Cardiac muscle cell (in vitro differentiated cells and primary cell): ENCODE results near the gene OSGIN1. TPM values are rescaled to one million over a fixed set of nuclear protein-coding genes. Genes with fewer than 3 reads are reported as not detected.

Source experiments
- DNase-seq, 2 donors: peaks; one replicate each; pipeline versions ENCODE4 v3.0.0 to v3.0.0-alpha.2; 2010 to 2017; ENCODE audit warnings: low read depth in 1 of 2, low spot score in 1 of 2
- H3K27ac ChIP-seq: fragments of 200-600 bp; sonication (generic); 2 replicates; pipeline ENCODE4 v1.5.1; 2016
- H3K27me3 ChIP-seq: fragments of 200-600 bp; sonication (generic); 2 replicates; pipeline ENCODE4 v1.6.0; 2016; ENCODE audit warnings: control low read depth
- H3K36me3 ChIP-seq: fragments of 200-600 bp; sonication (generic); 2 replicates; pipeline ENCODE4 v1.5.1; 2016; ENCODE audit warnings: control low read depth
- H3K4me1 ChIP-seq: fragments of 200-600 bp; sonication (generic); 2 replicates; pipeline ENCODE4 v1.8.1; 2017; ENCODE audit warnings: low read depth, mild to moderate bottlenecking, mixed run types
- H3K4me3 ChIP-seq: fragments of 200-600 bp; sonication (generic); 2 replicates; pipeline ENCODE4 v1.5.1; 2016; ENCODE audit warnings: mild to moderate bottlenecking
- H3K9me3 ChIP-seq: fragments of 200-600 bp; sonication (generic); 2 replicates; pipeline ENCODE4 v1.5.1; 2017; ENCODE audit warnings: low read depth, mild to moderate bottlenecking, control low read depth
- polyA plus RNA-seq: library from polyadenylated mRNA; unstranded; fragments of >200 nt; fragmentation: Nextera tagmentation; extraction: Ambion mirVana; gene quantifications from 2 replicates; pipeline ENCODE4 v1.2.1, GENCODE V29; 2016
- total RNA-seq: library from RNA; depleted of rRNA; stranded (reverse); fragments of >200 nt; gene quantifications from 2 replicates; pipeline ENCODE4 v1.2.3, GENCODE V29; 2016
- TF ChIP-seq, protein P1 (sequence below): IDR thresholded peaks from 2 replicates; pipeline ENCODE4 v1.5.1; 2012; ENCODE audit warnings: low read depth, mild to moderate bottlenecking, low read length

OSGIN1 gene
- total and polyA plus RNA-seq, 2 experiments from 2014 or later = 0.76 to 3.4 TPM

DNA sequence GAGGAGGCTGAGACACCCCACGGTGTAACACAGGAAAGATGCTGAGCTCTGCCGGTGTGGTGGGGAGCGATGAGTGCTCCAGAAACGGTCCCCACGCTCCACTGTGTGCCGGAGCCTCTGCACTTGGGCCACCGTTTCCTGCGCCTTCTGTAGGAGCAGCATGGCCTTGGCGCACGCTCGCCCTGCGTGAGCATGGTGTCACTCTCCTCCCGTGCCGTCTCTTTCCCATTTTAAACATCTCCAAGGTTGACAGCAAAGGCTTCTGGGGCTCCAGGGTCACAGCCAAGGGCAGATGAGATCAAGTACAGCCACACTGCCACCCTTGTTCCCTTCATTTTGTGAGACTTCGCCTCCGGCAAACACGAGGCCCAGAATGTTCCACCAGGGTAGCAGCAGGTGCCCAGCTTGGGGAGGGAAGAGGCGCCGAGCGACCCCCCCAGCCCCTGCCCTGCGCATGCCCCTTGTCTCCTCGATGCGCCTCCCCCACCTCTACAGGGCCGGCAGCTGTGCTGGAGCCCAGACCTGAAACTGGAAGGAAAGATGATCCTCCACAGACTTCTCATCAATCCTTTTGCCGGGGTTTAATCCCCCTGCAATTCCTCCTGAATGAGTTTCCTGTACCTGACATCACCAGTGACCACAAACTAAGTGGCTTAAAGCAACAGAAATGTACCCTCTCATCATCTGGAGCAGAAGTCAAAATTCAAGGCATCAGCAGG is 19.9 kb upstream of the OSGIN1 start:
- no peaks in the 10 kb centered on the region for H3K9me3 ChIP-seq
- no peak overlapping the region for H3K27ac ChIP-seq
- H3K36me3 ChIP-seq = no peaks in the 10 kb centered on the region
- H3K27me3 ChIP-seq = no peaks in the 10 kb centered on the region
- no peak for DNase-seq
- TF ChIP-seq, protein P1, sequence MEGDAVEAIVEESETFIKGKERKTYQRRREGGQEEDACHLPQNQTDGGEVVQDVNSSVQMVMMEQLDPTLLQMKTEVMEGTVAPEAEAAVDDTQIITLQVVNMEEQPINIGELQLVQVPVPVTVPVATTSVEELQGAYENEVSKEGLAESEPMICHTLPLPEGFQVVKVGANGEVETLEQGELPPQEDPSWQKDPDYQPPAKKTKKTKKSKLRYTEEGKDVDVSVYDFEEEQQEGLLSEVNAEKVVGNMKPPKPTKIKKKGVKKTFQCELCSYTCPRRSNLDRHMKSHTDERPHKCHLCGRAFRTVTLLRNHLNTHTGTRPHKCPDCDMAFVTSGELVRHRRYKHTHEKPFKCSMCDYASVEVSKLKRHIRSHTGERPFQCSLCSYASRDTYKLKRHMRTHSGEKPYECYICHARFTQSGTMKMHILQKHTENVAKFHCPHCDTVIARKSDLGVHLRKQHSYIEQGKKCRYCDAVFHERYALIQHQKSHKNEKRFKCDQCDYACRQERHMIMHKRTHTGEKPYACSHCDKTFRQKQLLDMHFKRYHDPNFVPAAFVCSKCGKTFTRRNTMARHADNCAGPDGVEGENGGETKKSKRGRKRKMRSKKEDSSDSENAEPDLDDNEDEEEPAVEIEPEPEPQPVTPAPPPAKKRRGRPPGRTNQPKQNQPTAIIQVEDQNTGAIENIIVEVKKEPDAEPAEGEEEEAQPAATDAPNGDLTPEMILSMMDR = no peak
- no peaks in the 10 kb centered on the region for H3K4me1 ChIP-seq
- no peak overlapping the region for H3K4me3 ChIP-seq

DNA sequence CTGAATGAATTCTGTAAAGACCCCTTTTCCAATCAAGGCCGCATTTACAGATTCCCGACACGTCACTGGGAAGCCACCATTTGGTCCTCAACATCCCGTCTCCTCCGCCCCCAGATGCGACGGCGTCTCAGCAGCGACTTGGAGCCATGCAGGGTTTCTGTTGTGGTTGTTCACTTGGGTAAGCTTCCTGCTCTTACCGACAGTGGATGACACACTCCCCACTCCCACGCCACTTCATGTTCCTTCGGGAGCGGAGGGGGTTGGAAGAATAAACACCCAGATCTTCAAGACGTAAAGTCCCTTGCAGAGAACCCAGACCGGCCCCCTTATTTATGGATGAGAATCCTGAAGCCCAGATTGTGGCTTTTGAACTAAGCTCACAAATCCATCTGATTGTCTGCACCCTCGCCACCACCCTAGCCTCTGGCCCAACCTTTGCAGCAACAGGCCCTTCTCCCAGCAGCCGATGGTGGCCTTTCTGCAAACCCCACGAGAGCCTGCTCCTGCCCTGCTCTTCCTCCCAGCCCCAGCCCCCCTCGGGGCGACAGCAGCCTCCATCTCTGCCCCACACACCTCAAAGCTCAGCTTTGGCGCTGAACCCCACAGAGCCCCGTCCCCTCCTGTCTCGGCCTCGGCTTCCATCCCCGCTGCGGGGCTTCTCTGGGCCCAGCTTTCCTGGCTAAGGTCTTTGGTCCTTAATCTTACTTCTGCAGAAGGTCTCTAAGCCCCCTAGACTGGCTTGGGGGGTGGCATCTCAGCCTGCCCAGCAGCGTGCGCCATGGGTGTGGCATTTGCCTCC is 19.0 kb upstream of the OSGIN1 start:
- TF ChIP-seq, protein P1 = no peak
- DNase-seq = peak in 1 of 2 donors; percentile 52
- H3K4me3 ChIP-seq = no peak overlapping the region
- no peaks in the 10 kb centered on the region for H3K27me3 ChIP-seq
- H3K9me3 ChIP-seq = no peaks in the 10 kb centered on the region
- H3K27ac ChIP-seq = no peak overlapping the region
- no peaks in the 10 kb centered on the region for H3K36me3 ChIP-seq
- no peaks in the 10 kb centered on the region for H3K4me1 ChIP-seq

DNA sequence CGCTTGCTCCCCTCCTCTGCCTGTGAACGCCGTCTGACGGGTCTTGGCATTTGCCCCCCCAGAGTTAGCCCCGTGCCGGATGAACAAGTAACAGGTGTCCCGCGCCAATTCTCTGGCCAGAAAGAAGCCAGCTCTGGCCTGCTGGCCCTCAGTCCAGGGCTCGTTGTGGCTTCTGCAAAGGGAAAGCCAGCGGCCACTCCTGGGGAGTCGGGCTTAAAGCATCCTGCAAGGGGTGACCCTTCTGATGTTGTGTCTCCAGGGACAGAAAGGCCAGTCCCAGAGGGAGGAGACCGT is 18.4 kb upstream of the OSGIN1 start:
- Histone ChIP-seq H3K27me3 (no peaks in the 10 kb centered on the region), H3K9me3 (no peaks in the 10 kb centered on the region), H3K36me3 (no peaks in the 10 kb centered on the region), H3K4me3 (no peak overlapping the region), H3K27ac (no peak overlapping the region), H3K4me1 (no peaks in the 10 kb centered on the region)
- DNase-seq = no peak
- TF ChIP-seq, protein P1 = no peak

DNA sequence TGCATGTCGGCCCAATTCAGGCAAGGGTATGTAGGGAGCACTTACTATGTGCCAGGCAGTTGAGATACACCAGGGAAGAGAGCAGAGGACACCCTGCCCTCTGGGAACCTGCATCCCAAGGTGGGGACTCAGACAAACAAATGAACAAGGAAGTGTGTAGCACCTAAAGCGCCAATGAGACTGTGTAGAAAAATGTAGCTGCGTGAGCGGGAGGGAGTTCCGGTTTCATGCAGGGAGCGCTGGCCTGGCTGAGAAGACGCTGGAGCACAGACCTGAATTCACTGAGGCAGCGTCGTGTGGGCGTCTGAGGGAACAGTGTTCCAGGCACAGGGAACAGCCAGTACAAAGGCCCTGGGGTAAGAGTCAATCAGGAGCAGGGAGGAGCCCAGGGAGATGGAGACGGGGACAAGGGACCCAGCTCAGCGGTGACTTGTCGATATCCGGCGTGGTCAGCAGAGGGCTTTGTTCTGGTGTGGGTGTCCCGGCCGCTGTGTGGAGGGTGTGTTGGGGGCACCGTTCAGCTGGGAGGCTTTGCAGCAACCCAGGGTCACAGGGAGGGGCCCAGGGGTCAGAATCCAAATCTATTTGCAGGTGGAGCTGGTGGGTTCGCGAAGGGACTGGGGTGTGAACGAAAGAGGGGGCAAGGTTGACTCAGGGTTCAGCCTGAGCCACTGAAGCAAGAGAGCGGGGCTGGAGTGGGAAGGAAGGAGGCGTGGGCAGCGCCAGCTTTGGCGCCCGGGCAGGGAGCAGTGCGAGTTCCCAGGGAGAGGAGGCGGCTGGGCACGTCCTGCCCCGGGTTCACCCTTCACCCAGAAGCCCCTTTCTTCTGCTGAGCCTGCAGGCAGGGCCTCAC is 17.8 kb upstream of the OSGIN1 start:
- Histone ChIP-seq H3K27me3 (no peaks in the 10 kb centered on the region), H3K36me3 (no peaks in the 10 kb centered on the region), H3K4me3 (no peak overlapping the region), H3K27ac (no peak overlapping the region), H3K4me1 (no peaks in the 10 kb centered on the region), H3K9me3 (no peaks in the 10 kb centered on the region)
- TF ChIP-seq, protein P1 = no peak
- no peak for DNase-seq

DNA sequence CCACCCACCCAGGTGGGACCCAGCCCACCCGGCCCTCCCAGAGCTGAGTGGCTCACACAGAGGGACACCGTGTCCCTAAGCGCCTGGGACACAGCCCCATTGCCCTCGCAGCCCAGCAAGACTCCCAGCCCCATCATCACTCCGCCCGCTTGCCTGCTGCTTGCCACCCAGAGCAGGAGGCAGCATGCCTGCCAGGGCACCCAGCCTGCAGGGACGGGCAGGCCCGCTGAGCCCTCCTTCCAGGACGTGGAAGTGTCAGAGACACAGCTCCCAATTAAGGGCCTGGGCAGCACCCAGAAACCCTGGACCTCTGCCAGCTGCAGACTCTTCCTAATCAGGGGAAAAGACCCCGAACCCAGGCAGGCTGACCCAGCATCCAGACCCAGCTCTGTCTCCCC is 17.2 kb upstream of the OSGIN1 start:
- Histone ChIP-seq H3K4me1 (no peaks in the 10 kb centered on the region), H3K9me3 (no peaks in the 10 kb centered on the region), H3K4me3 (no peak overlapping the region), H3K27ac (no peak overlapping the region), H3K36me3 (no peaks in the 10 kb centered on the region), H3K27me3 (no peaks in the 10 kb centered on the region)
- no peak for DNase-seq
- TF ChIP-seq, protein P1 = no peak
